GM23338 (cell line): ENCODE results near the gene EBF4. TPM values are rescaled to one million over a fixed set of nuclear protein-coding genes. Genes with fewer than 3 reads are reported as not detected.

ENCODE experiments used
- ATAC-seq: fragments of 200-7000 bp; cut with Tn5 transposase; 3 replicates; pipeline ENCODE4 v1.9.1; 2020
- DNase-seq: peaks from one replicate; pipeline ENCODE4 v3.0.0-alpha.2; 2015; ENCODE audit warnings: low spot score
- H2AFZ ChIP-seq: fragments of 200-600 bp; sonication (generic); 2 replicates; pipeline ENCODE4 v1.8.0; 2016; ENCODE audit warnings: antibody characterized with exemption, mild to moderate bottlenecking, moderate library complexity
- H3F3A ChIP-seq: fragments of 200-600 bp; sonication (generic); replicated peaks from 2 replicates; pipeline ENCODE4 v1.8.0; 2017; ENCODE audit warnings: antibody characterized with exemption, mixed run types, low read depth
- H3K27ac ChIP-seq: fragments of 200-600 bp; sonication (generic); 2 replicates; pipeline ENCODE4 v1.6.1; 2016; ENCODE audit warnings: low read depth
- H3K27me3 ChIP-seq: fragments of 200-600 bp; sonication (generic); 2 replicates; pipeline ENCODE4 v1.8.0; 2016; ENCODE audit warnings: mild to moderate bottlenecking, mixed run types, moderate library complexity; ENCODE audit not compliant: insufficient read depth
- H3K36me3 ChIP-seq: fragments of 200-600 bp; sonication (generic); 2 replicates; pipeline ENCODE4 v1.8.0; 2016; ENCODE audit warnings: mild to moderate bottlenecking; ENCODE audit not compliant: insufficient read depth
- H3K4me1 ChIP-seq: fragments of 200-600 bp; sonication (generic); 2 replicates; pipeline ENCODE4 v1.8.0; 2016; ENCODE audit warnings: mild to moderate bottlenecking, moderate library complexity; ENCODE audit not compliant: insufficient read depth
- H3K4me2 ChIP-seq: fragments of 200-600 bp; sonication (generic); 2 replicates; pipeline ENCODE4 v1.7.1; 2017; ENCODE audit warnings: mixed run types
- H3K4me3 ChIP-seq: fragments of 200-600 bp; sonication (generic); 2 replicates; pipeline ENCODE4 v1.6.1; 2016; ENCODE audit warnings: mixed run types
- H3K79me2 ChIP-seq: fragments of 200-600 bp; sonication (generic); replicated peaks from 2 replicates; pipeline ENCODE4 v1.8.0; 2017; ENCODE audit warnings: mild to moderate bottlenecking; ENCODE audit not compliant: insufficient read depth
- H3K9me2 ChIP-seq: fragments of 200-600 bp; sonication (generic); 2 replicates; pipeline ENCODE4 v1.8.0; 2017; ENCODE audit not compliant: insufficient read depth
- H4K20me1 ChIP-seq: fragments of 200-600 bp; sonication (generic); replicated peaks from 2 replicates; pipeline ENCODE4 v1.8.0; 2017; ENCODE audit warnings: mild to moderate bottlenecking; ENCODE audit not compliant: insufficient read depth
- H3K27ac Mint-ChIP-seq: 2 replicates; pipeline ENCODE4 v1.8.0; 2020; ENCODE audit warnings: inconsistent platforms, mild to moderate bottlenecking, moderate library complexity, mixed read lengths
- H3K27me3 Mint-ChIP-seq: 3 replicates; pipeline ENCODE4 v1.8.0; 2022; ENCODE audit warnings: low read depth, mild to moderate bottlenecking, moderate library complexity, mixed read lengths, inconsistent platforms; ENCODE audit not compliant: insufficient read depth, poor library complexity
- H3K36me3 Mint-ChIP-seq: 3 replicates; pipeline ENCODE4 v1.8.0; 2021; ENCODE audit warnings: low read depth, mild to moderate bottlenecking, inconsistent platforms, moderate library complexity, mixed read lengths
- H3K4me1 Mint-ChIP-seq: 3 replicates; pipeline ENCODE4 v1.8.0; 2020; ENCODE audit warnings: mild to moderate bottlenecking, inconsistent platforms, mixed read lengths
- H3K4me3 Mint-ChIP-seq: 3 replicates; pipeline ENCODE4 v1.8.0; 2021; ENCODE audit warnings: moderate library complexity, mild to moderate bottlenecking, inconsistent platforms, mixed read lengths
- H3K9me3 Mint-ChIP-seq: 3 replicates; pipeline ENCODE4 v1.8.0; 2020; ENCODE audit warnings: moderate library complexity, mild to moderate bottlenecking, inconsistent platforms, mixed read lengths
- CREB1 ChIP-seq: fragments of 250-450 bp; sonication (Bioruptor Pico); IDR thresholded peaks from 2 replicates; pipeline ENCODE4 v1.5.0; 2020; ENCODE audit warnings: low read depth, mild to moderate bottlenecking, moderate library complexity
- CTCF ChIP-seq, 2 experiments: fragments of 200-600 bp in 1 of 2; sonication (generic) in 1 of 2; conservative IDR thresholded peaks; 2 replicates each; pipeline versions ENCODE4 v1.5.1 to v1.6.1; 2016 to 2017; ENCODE audit warnings: antibody characterized with exemption in 2 of 2, low read depth in 2 of 2, mild to moderate bottlenecking in 2 of 2, moderate library complexity in 1 of 2
- ETS1 ChIP-seq: IDR thresholded peaks from 2 replicates; pipeline ENCODE4 v1.6.1; 2016; ENCODE audit warnings: antibody characterized with exemption
- EZH2 ChIP-seq: fragments of 200-600 bp; sonication (generic); IDR thresholded peaks from one replicate; pipeline ENCODE4 v1.8.0; 2017; ENCODE audit warnings: antibody characterized with exemption, mild to moderate bottlenecking, low read depth; ENCODE audit not compliant: unreplicated experiment
- EZH2phosphoT487 ChIP-seq: fragments of 200-600 bp; sonication (generic); IDR thresholded peaks from one replicate; pipeline ENCODE4 v1.8.1; 2018; ENCODE audit warnings: antibody characterized with exemption; ENCODE audit not compliant: unreplicated experiment
- JUNB ChIP-seq: IDR thresholded peaks from one replicate; pipeline ENCODE4 v1.6.1; 2016; ENCODE audit warnings: antibody characterized with exemption; ENCODE audit not compliant: unreplicated experiment
- NANOG ChIP-seq: IDR thresholded peaks from 2 replicates; pipeline ENCODE4 v1.6.1; 2016; ENCODE audit warnings: antibody characterized with exemption, borderline replicate concordance
- POLR2AphosphoS5 ChIP-seq: IDR thresholded peaks from 2 replicates; pipeline ENCODE4 v1.6.1; 2016; ENCODE audit warnings: antibody characterized with exemption, low read depth
- REST ChIP-seq: IDR thresholded peaks from one replicate; pipeline ENCODE4 v1.6.1; 2018; ENCODE audit warnings: antibody characterized with exemption; ENCODE audit not compliant: unreplicated experiment
- STAT1 ChIP-seq: IDR thresholded peaks from one replicate; pipeline ENCODE4 v1.6.1; 2016; ENCODE audit warnings: antibody characterized with exemption; ENCODE audit not compliant: unreplicated experiment
- ZNF114 ChIP-seq: fragments of 250-450 bp; sonication (Bioruptor Pico); IDR thresholded peaks from 2 replicates; pipeline ENCODE4 v1.5.0; 2020; ENCODE audit warnings: mild to moderate bottlenecking, moderate library complexity
- ZNF462 ChIP-seq: fragments of 250-450 bp; sonication (Bioruptor Pico); IDR thresholded peaks from 2 replicates; pipeline ENCODE4 v1.5.0; 2020; ENCODE audit warnings: mild to moderate bottlenecking, moderate library complexity
- polyA plus RNA-seq: library from polyadenylated mRNA; unstranded; fragments of >200 nt; fragmentation: Nextera tagmentation; extraction: Ambion mirVana; gene quantifications from 2 replicates; pipeline ENCODE4 v1.2.1, GENCODE V29; 2016
- total RNA-seq: library from RNA; depleted of rRNA; stranded (reverse); fragments of >200 nt; shearing (Covaris generic); gene quantifications from 2 replicates; pipeline ENCODE4 v1.2.3, GENCODE V29; 2014

EBF4 gene
- total and polyA plus RNA-seq, 2 experiments from 2014 or later = 0.66 to 1.6 TPM

- peak overlapping the region; percentile 65 for H3K4me3 Mint-ChIP-seq
- DNase-seq (peak; percentile 91), ATAC-seq (peak; percentile 37)
- no peak overlapping the region for H3K27ac Mint-ChIP-seq
- peaks cover 4% of the 10 kb centered on the region; the same call in 1 of the 2 replicates for H4K20me1 ChIP-seq
- H3K9me3 Mint-ChIP-seq = no peaks in the 10 kb centered on the region
- no peaks in the 10 kb centered on the region for H3K9me2 ChIP-seq
- peak overlapping the region; percentile 62 for H3K4me3 ChIP-seq
- peak overlapping the region; percentile 84 for H3K4me2 ChIP-seq
- peaks cover 29% of the 10 kb centered on the region for H3K4me1 ChIP-seq
- H3K36me3 Mint-ChIP-seq = no peaks in the 10 kb centered on the region; the same call in 2 of the 3 replicates
- TF ChIP-seq EZH2phosphoT487 (no peak), EZH2 (no peak), NANOG (no peak), CREB1 (CRISPR knock-in tag) (no peak), STAT1 (no peak), REST (no peak), POLR2AphosphoS5 (no peak), CTCF (conservative IDR thresholded peaks at IDR 0.05; ENCODE audit: low read depth in 2 of 2) (no peak), ZNF462 (CRISPR knock-in tag) (no peak), ZNF114 (CRISPR knock-in tag) (no peak), JUNB (no peak), ETS1 (no peak)
- H3K27me3 ChIP-seq = peaks cover 97% of the 10 kb centered on the region
- no peaks in the 10 kb centered on the region; the same call in 1 of the 2 replicates for H3F3A ChIP-seq
- peaks cover 71% of the 10 kb centered on the region for H3K27me3 Mint-ChIP-seq
- no peaks in the 10 kb centered on the region for H3K36me3 ChIP-seq
- H3K79me2 ChIP-seq = no peaks in the 10 kb centered on the region
- H2AFZ ChIP-seq = peak overlapping the region; percentile 93
- no peak overlapping the region for H3K27ac ChIP-seq
- peaks cover 30% of the 10 kb centered on the region for H3K4me1 Mint-ChIP-seq
These were observed 58.1 kb downstream of the EBF4 start for GRCh38 chr20:2750491-2751251.
